ENCODE data around the gene OLA1.

The OLA1 gene

DNA sequence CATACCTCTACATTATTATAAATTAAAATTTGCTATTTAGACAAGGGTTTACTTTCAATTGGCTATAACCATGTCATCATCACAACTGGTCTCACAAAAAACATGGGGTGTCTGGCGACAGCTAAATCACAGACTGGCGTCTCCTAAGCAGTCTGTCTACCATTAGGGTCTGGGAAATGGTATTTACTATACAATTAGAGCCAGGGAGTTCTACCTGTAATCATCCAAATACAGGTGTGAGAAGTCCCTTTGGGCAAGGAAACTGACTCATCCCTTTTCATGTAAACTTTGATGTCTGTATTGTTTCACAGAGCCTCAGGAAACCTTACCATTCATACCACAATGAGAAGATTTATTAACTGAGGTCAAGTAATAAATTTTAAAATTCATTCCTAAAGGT is 126.7 kb downstream of the OLA1 start:
- no peak for DNase-seq (ENCODE audit: low read depth in 1 of 2, low spot score in 1 of 2)
- no peak overlapping the region for H3K4me3 ChIP-seq (replicated peaks; ENCODE audit: insufficient read depth, low read length)
- H3K27ac ChIP-seq (replicated peaks): no peak overlapping the region
- no peaks in the 10 kb centered on the region for H3K27me3 ChIP-seq (ENCODE audit: insufficient read depth, poor library complexity, severe bottlenecking)
- TF ChIP-seq, protein P1, sequence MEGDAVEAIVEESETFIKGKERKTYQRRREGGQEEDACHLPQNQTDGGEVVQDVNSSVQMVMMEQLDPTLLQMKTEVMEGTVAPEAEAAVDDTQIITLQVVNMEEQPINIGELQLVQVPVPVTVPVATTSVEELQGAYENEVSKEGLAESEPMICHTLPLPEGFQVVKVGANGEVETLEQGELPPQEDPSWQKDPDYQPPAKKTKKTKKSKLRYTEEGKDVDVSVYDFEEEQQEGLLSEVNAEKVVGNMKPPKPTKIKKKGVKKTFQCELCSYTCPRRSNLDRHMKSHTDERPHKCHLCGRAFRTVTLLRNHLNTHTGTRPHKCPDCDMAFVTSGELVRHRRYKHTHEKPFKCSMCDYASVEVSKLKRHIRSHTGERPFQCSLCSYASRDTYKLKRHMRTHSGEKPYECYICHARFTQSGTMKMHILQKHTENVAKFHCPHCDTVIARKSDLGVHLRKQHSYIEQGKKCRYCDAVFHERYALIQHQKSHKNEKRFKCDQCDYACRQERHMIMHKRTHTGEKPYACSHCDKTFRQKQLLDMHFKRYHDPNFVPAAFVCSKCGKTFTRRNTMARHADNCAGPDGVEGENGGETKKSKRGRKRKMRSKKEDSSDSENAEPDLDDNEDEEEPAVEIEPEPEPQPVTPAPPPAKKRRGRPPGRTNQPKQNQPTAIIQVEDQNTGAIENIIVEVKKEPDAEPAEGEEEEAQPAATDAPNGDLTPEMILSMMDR (IDR thresholded peaks at IDR 0.05; ENCODE audit: insufficient read depth, low read length): no peak

DNA sequence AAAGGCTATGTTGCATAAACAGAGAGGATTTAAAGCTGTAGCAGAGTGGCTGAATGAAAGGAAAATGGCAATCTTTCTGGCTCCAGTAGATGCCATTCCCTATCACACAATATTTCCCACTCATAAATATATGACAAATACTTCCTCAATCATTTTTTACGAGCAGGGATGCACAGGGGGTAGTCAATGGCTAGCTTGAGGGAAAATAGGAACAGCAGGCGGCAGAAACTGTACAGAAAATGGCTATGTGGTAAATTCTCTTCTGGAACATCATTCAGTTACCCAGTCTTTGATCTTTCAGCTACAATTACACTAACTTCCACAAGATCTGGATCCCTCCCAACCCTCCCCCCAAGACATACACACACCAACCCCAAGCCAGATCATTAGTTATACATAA is 127.2 kb downstream of the OLA1 start:
- Histone ChIP-seq H3K27ac (replicated peaks) (no peak overlapping the region), H3K4me3 (replicated peaks; ENCODE audit: insufficient read depth, low read length) (no peak overlapping the region), H3K27me3 (ENCODE audit: insufficient read depth, poor library complexity, severe bottlenecking) (no peaks in the 10 kb centered on the region)
- TF ChIP-seq, protein P2, sequence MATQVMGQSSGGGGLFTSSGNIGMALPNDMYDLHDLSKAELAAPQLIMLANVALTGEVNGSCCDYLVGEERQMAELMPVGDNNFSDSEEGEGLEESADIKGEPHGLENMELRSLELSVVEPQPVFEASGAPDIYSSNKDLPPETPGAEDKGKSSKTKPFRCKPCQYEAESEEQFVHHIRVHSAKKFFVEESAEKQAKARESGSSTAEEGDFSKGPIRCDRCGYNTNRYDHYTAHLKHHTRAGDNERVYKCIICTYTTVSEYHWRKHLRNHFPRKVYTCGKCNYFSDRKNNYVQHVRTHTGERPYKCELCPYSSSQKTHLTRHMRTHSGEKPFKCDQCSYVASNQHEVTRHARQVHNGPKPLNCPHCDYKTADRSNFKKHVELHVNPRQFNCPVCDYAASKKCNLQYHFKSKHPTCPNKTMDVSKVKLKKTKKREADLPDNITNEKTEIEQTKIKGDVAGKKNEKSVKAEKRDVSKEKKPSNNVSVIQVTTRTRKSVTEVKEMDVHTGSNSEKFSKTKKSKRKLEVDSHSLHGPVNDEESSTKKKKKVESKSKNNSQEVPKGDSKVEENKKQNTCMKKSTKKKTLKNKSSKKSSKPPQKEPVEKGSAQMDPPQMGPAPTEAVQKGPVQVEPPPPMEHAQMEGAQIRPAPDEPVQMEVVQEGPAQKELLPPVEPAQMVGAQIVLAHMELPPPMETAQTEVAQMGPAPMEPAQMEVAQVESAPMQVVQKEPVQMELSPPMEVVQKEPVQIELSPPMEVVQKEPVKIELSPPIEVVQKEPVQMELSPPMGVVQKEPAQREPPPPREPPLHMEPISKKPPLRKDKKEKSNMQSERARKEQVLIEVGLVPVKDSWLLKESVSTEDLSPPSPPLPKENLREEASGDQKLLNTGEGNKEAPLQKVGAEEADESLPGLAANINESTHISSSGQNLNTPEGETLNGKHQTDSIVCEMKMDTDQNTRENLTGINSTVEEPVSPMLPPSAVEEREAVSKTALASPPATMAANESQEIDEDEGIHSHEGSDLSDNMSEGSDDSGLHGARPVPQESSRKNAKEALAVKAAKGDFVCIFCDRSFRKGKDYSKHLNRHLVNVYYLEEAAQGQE (IDR thresholded peaks at IDR 0.05; ENCODE audit: insufficient replicate concordance, low read depth): no peak
- TF ChIP-seq GABPA (IDR thresholded peaks at IDR 0.05; ENCODE audit: low read depth) (no peak), SPI1 (IDR thresholded peaks at IDR 0.05; ENCODE audit: borderline replicate concordance, low read depth) (no peak), POLR2AphosphoS5 (IDR thresholded peaks at IDR 0.05; ENCODE audit: low read depth) (no peak)
- TF ChIP-seq, protein P1 (IDR thresholded peaks at IDR 0.05; ENCODE audit: insufficient read depth, low read length): no peak
- DNase-seq (ENCODE audit: low read depth in 1 of 2, low spot score in 1 of 2): no peak

DNA sequence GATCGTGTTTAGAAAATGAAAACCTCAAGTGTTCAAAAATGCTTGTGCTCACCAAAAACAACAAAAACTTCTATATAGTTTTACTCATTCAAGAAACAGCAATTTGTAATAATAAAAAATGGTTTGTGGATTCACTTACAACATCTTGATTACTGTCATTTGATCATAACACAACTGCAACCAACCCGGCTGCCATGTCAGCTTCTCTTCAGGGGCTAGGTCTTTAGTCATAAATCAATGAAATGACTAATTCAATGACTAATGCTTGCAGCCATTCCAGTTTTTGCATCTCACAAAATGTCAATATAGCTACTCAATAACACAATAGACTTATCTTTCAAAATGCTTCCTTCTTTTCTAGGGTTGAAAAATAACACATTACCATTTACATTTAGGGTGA is 128.0 kb downstream of the OLA1 start:
- Histone ChIP-seq H3K4me3 (replicated peaks; ENCODE audit: insufficient read depth, low read length) (no peak overlapping the region), H3K27me3 (ENCODE audit: insufficient read depth, poor library complexity, severe bottlenecking) (no peaks in the 10 kb centered on the region), H3K27ac (replicated peaks) (no peak overlapping the region)
- DNase-seq (ENCODE audit: low read depth in 1 of 2, low spot score in 1 of 2): no peak
- no peak for TF ChIP-seq SPI1 (IDR thresholded peaks at IDR 0.05; ENCODE audit: borderline replicate concordance, low read depth)
- TF ChIP-seq POLR2AphosphoS5 (IDR thresholded peaks at IDR 0.05; ENCODE audit: low read depth): no peak
- TF ChIP-seq GABPA (IDR thresholded peaks at IDR 0.05; ENCODE audit: low read depth): no peak
- TF ChIP-seq, protein P1 (IDR thresholded peaks at IDR 0.05; ENCODE audit: insufficient read depth, low read length): no peak
- TF ChIP-seq, protein P2 (IDR thresholded peaks at IDR 0.05; ENCODE audit: insufficient replicate concordance, low read depth): no peak
